NB4 (cell line): ENCODE results near the gene VWA3B.
"Not testable (repeated sequence)": the region's sequence is repeated elsewhere in the genome, so short reads cannot be mapped to it uniquely, and the experiment has no call there.

ENCODE experiments used
- DNase-seq: peaks from one replicate; pipeline ENCODE4 v3.0.0; 2010; ENCODE audit warnings: low read depth
- H3K4me3 ChIP-seq: one replicate; pipeline ENCODE4 v1.5.1; 2011; ENCODE audit warnings: mild to moderate bottlenecking, low read depth, low read length, moderate library complexity
- MYC ChIP-seq: IDR thresholded peaks from 2 replicates; pipeline ENCODE4 v1.6.1; 2011; ENCODE audit warnings: low read depth, low read length
- POLR2A ChIP-seq: IDR thresholded peaks from 2 replicates; pipeline ENCODE4 v1.6.1; 2011; ENCODE audit warnings: mild to moderate bottlenecking; ENCODE audit not compliant: insufficient read length; ENCODE audit errors: extremely low read depth
- TF ChIP-seq, protein P1 (sequence below): IDR thresholded peaks from 2 replicates; pipeline ENCODE4 v1.6.1; 2011; ENCODE audit warnings: low read depth, low read length
- TF ChIP-seq, protein P2 (sequence below): IDR thresholded peaks from one replicate; pipeline ENCODE4 v1.5.1; 2012; ENCODE audit warnings: low read depth, low read length

Gene VWA3B

DNA sequence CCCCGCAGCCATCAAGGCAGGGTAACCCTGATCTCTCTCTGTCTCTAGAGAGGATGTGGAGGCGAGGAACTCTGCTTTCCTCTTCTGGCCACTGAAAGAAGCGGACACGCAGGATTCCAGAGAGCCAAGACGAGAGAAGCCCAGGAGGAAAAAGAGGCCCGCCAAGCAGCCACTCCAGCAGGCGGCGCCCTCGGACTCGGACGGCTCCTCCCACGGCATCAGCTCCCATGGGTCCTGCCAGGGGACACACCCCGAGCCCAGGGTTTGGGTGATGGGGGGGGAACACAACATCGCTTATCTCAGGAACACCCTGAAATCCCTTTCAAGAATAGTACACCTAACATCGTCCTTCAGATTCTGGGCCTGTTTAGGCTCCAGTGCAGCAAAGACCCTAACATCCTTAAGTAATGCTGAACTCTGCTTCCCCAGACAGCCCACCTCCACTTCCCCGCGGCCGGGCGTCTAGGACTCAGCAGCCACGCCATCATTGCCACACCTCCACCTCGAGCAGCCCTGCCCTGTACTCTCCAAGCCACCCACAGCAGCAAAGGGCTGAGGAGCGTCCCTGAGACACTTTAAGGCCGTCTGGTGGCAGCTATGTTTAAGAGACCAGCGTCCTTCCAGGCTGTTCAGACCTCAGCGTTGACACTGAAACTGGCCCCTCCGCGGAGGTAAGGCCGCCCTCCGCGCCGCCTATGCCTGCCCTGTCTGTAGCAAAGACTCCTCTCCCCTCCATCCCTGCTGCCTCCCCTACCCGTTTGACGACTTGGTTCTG, 225.0 kb downstream of the VWA3B start:
- DNase-seq = no peak
- TF ChIP-seq POLR2A (no peak), MYC (no peak)
- TF ChIP-seq, protein P1, sequence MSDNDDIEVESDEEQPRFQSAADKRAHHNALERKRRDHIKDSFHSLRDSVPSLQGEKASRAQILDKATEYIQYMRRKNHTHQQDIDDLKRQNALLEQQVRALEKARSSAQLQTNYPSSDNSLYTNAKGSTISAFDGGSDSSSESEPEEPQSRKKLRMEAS = no peak
- TF ChIP-seq, protein P2, sequence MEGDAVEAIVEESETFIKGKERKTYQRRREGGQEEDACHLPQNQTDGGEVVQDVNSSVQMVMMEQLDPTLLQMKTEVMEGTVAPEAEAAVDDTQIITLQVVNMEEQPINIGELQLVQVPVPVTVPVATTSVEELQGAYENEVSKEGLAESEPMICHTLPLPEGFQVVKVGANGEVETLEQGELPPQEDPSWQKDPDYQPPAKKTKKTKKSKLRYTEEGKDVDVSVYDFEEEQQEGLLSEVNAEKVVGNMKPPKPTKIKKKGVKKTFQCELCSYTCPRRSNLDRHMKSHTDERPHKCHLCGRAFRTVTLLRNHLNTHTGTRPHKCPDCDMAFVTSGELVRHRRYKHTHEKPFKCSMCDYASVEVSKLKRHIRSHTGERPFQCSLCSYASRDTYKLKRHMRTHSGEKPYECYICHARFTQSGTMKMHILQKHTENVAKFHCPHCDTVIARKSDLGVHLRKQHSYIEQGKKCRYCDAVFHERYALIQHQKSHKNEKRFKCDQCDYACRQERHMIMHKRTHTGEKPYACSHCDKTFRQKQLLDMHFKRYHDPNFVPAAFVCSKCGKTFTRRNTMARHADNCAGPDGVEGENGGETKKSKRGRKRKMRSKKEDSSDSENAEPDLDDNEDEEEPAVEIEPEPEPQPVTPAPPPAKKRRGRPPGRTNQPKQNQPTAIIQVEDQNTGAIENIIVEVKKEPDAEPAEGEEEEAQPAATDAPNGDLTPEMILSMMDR = no peak
- no peak overlapping the region for H3K4me3 ChIP-seq

DNA sequence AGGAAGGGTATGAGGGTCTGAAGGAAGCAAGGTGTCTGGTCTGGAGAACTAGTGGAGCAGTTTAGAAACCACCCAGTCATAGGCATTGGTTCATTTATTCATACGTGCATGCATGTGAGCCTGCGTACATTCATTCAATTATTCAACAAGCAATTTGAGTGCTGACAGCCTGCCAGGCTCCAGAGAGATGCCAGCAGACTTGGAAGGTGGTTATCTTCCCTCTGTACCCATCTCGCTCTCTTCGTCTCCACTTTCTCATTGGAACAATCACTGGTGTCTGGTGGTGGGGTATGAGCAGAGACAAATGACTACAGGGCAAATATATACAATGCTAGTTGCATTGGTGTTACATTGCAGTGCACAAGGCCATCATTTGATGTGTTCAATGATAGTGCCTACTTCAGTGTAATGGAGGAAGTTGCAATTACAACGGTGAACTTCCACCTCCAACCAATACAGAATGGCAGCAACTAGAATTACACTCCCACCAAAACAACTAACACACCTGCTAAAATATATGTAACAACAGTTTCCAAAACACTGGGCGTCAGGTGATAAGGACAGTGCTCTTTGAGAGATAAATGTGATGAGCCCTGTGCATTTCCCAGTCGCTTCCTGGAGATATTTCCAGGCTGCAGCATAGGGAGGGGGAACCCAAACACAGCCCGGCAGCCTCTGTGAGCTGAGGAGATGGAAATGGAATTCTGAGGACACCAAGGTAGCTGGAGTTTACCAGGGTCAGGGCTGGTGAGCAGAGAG, 226.7 kb downstream of the VWA3B start:
- no peak for DNase-seq
- H3K4me3 ChIP-seq = no peak overlapping the region
- TF ChIP-seq, protein P2 = no peak
- TF ChIP-seq MYC (no peak), POLR2A (no peak)
- TF ChIP-seq, protein P1 = no peak

DNA sequence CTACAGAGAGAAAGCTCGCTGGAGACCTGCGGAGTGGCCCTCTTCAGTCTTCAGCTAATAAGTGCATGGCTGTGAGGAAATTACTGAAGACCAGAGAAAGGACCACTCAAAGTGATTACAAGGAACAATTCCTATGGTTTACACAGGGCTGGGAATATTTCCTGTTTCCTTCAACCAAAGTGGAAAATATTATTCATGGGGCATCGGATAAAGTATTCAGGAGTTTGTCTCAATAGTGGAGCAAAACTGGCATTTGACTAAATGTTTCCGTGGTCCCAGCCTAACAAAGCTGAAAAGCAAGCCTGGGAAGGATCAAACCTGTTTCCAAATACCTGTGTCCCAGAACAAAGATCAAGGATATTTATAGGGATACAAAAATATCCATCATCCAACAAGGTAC, 227.3 kb downstream of the VWA3B start:
- TF ChIP-seq MYC (no peak), POLR2A (no peak)
- TF ChIP-seq, protein P1 = no peak
- DNase-seq = no peak
- no peak overlapping the region for H3K4me3 ChIP-seq

DNA sequence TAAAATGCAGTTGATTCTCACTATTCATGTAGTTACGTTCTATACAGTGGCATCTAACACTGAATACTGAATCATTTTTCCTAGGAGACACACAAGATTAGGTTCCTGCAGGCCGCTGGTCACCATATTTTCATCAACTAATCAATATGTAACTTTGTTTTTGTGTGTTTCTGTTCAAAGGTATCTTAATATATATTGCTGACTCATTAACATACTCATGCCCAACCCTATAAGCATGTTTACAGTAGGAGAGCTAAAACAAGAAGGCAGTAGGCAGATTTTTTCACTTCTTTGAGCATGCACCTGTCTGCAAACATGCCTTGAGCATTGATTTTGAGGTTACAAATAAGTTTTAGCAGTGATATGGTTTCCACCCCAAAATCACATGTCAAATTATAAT, 229.0 kb downstream of the VWA3B start:
- TF ChIP-seq, protein P1 = no peak
- TF ChIP-seq POLR2A (no peak), MYC (no peak)
- TF ChIP-seq, protein P2 = no peak

DNA sequence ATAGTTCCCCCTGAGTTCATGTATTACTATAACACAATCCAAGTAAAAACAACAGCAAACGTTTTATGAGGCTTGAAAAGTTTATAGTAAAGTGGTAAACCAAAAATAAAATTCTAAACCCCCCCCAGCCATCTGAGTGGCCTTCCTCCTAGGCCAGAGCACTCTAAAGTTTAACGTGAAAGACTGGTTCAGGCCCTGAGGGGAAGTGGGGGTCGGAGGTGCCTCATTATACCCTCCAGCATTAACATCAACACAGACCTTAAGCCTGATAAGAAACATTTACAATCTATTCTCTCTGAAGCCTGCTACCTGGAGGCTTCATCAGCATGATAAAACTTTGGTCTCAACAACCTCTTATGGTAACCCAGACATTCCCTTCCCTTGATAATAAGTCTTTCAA, 230.2 kb downstream of the VWA3B start:
- H3K4me3 ChIP-seq = no peak overlapping the region
- TF ChIP-seq POLR2A (no peak), MYC (no peak)
- TF ChIP-seq, protein P2 = no peak
- TF ChIP-seq, protein P1 = no peak
- DNase-seq = no peak

More for the DNA sequence above, 229.0 kb downstream of the VWA3B start:
- no peak for DNase-seq
- no peak overlapping the region for H3K4me3 ChIP-seq

DNA sequence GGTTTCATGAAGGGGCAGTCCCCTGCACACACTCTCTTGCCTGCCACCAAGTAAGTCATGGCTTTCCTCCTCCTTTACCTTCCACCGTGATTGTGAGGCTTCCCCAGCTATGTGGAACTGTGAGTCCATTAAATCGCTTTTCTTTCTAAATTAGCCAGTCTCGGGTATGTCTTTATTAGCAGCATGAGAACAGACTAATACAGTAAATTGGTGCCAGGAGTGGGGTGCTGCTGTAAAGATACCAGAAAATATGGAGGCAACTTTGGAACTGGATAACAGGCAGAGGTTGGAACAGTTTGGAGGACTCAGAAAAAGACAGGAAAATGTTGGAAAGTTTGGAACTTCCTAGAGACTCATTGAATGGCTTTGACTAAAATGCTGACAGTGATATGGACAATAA, 233.2 kb downstream of the VWA3B start:
- not testable (repeated sequence) for DNase-seq, H3K4me3 ChIP-seq
